Measurements from ENCODE around the gene RCOR1. TPM values are rescaled to one million over a fixed set of nuclear protein-coding genes. Genes with fewer than 3 reads are reported as not detected.

RCOR1 gene
- total and polyA plus RNA-seq, 2 of the 8 experiments (the other 6 are each of a cell fraction or from before 2014, with no cell fraction given) = 12.3 to 26.3 TPM

DNA sequence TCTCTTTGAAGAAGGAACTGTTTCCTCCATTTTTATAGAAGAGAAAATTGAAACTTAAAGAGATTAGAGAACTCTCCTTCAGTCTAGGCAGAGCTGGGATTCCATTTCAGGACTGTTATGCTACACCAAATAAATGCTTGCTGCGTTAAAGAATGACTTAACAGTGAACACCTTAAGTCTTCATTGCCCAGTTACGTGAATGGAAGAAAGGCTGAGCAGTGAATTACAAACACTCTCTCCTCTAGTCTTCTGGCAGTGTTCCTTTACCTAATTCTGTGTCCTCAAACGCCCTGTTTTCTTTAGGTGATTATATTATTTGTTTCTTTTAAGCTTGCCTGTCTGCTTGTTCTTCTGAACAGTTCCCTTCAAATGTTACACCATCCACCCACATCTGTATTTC, 59.7 kb downstream of the RCOR1 start:
- FAIRE-seq (no peak), DNase-seq (ENCODE audit: low read depth in 1 of 2, low spot score in 2 of 2) (no peak)
- Histone ChIP-seq H3K9ac (replicated peaks in 1 of 4; ENCODE audit: extremely low read depth in 1 of 4, low read depth in 3 of 4, low read length in 3 of 4) (no peak overlapping the region), H2AK5ac (ENCODE audit: low read depth, low read length) (no peak overlapping the region), H2BK5ac (ENCODE audit: low read depth, low read length) (no peak overlapping the region), H4K8ac (ENCODE audit: extremely low read depth, insufficient read depth, low read length) (no peak overlapping the region), H3K9me3 (ENCODE audit: insufficient read depth in 2 of 2, low read depth in 1 of 2, low read length in 1 of 2) (peaks cover 0 to 2% of the 10 kb centered on the region in 2 experiments; a peak in 1 of 4 replicates), H3K4me2 (ENCODE audit: insufficient read depth in 1 of 2, low read depth in 2 of 2, low read length in 2 of 2) (no peak overlapping the region), H2BK120ac (replicated peaks; ENCODE audit: low read depth, low read length) (no peak overlapping the region), H3K79me1 (ENCODE audit: low read depth, low read length) (peaks cover 2% of the 10 kb centered on the region), H3K27ac (ENCODE audit: low read depth, low read length) (no peak overlapping the region), H3K4me3 (ENCODE audit: extremely low read depth in 1 of 4, insufficient read depth in 2 of 4, low read depth in 3 of 4, low read length in 4 of 4) (no peak overlapping the region), H2BK15ac (ENCODE audit: low read length) (no peak overlapping the region), H4K91ac (replicated peaks; ENCODE audit: insufficient read length, low read length) (no peak overlapping the region), H3K36me3 (ENCODE audit: control insufficient read depth in 2 of 4, insufficient read depth in 4 of 4, low read length in 3 of 4) (no peaks in the 10 kb centered on the region), H3K56ac (replicated peaks; ENCODE audit: insufficient read length, low read depth, low read length) (no peak overlapping the region), H2BK20ac (ENCODE audit: low read length) (no peak overlapping the region), H2AFZ (ENCODE audit: low read length) (no peak overlapping the region), H3K4me1 (replicated peaks in 1 of 4; ENCODE audit: control insufficient read depth in 3 of 4, insufficient read depth in 4 of 4, low read length in 3 of 4) (no peaks in the 10 kb centered on the region; a peak in 2 of 7 replicates), H3K14ac (ENCODE audit: insufficient read length) (no peak overlapping the region), H4K20me1 (replicated peaks in 1 of 2; ENCODE audit: control insufficient read depth in 1 of 2, insufficient read depth in 2 of 2, low read length in 2 of 2) (peaks cover 0 to 1% of the 10 kb centered on the region in 2 experiments), H2BK12ac (ENCODE audit: low read depth, low read length) (no peak overlapping the region; the same call in 1 of the 2 replicates), H3K27me3 (replicated peaks in 1 of 4; ENCODE audit: control insufficient read depth in 3 of 4, extremely low read depth in 1 of 4, insufficient read depth in 3 of 4, low read length in 3 of 4) (no peaks in the 10 kb centered on the region), H3K18ac (ENCODE audit: extremely low read depth, low read length) (no peak overlapping the region), H4K5ac (ENCODE audit: insufficient read length, low read depth, low read length) (no peak overlapping the region), H3K79me2 (ENCODE audit: control insufficient read depth in 1 of 2, insufficient read depth in 2 of 2, low read length in 2 of 2) (peaks cover 4 to 87% of the 10 kb centered on the region in 2 experiments; a peak in 3 of 4 replicates), H3K23ac (ENCODE audit: insufficient read length) (no peak overlapping the region), H3K23me2 (ENCODE audit: low read depth, low read length) (no peaks in the 10 kb centered on the region; the same call in 1 of the 2 replicates), H3K4ac (replicated peaks; ENCODE audit: insufficient read length, low read depth, low read length) (no peak overlapping the region)
- TF ChIP-seq POU5F1 (IDR thresholded peaks at IDR 0.05; ENCODE audit: low read depth, low read length) = no peak
- no peak for TF ChIP-seq SP2 (IDR thresholded peaks at IDR 0.05; ENCODE audit: low read length)
- no peak for TF ChIP-seq RNF2 (IDR thresholded peaks at IDR 0.05; ENCODE audit: borderline replicate concordance, low read depth, low read length, missing control alignments, poor library complexity, severe bottlenecking)
- TF ChIP-seq CHD2 (IDR thresholded peaks at IDR 0.05; ENCODE audit: low read length) = no peak
- no peak for TF ChIP-seq POLR2AphosphoS5 (IDR thresholded peaks at IDR 0.05; ENCODE audit: low read depth, low read length)
- 85% methylated on average over 3 of the region's 3 CpGs; no CpG with 5 or more reads in 1 of the 2 experiments for WGBS, 2 experiments (ENCODE audit: extremely low coverage in 1 of 2, insufficient coverage in 1 of 2, insufficient read length in 1 of 2, insufficient replicate concordance in 2 of 2, low coverage in 1 of 2, low lambda C conversion rate in 2 of 2, missing lambda C conversion rate in 1 of 2)
- ChIA-PET CTCF (ENCODE audit: partially characterized antibody) (interaction anchor here (1.1 to 2.5 kb wide), 3 partner anchors 11 to 105 kb away, joined by 3 to 11 read pairs (median 8); no protein-coding TSS in a partner anchor), POLR2A (ENCODE audit: partially characterized antibody) (interaction anchor here (1.0 kb wide), 2 partner anchors 20 to 42 kb away, joined by 3 read pairs; no protein-coding TSS in a partner anchor)
